GM23338 (cell line): Measurements from ENCODE around the gene AADAT.

Experiments
- EZH2phosphoT487 ChIP-seq: fragments of 200-600 bp; sonication (generic); IDR thresholded peaks from one replicate; pipeline ENCODE4 v1.8.1; 2018; ENCODE audit warnings: antibody characterized with exemption; ENCODE audit not compliant: unreplicated experiment
- POLR2AphosphoS5 ChIP-seq: IDR thresholded peaks from 2 replicates; pipeline ENCODE4 v1.6.1; 2016; ENCODE audit warnings: antibody characterized with exemption, low read depth
- REST ChIP-seq: IDR thresholded peaks from one replicate; pipeline ENCODE4 v1.6.1; 2018; ENCODE audit warnings: antibody characterized with exemption; ENCODE audit not compliant: unreplicated experiment
- TF ChIP-seq, protein P1 (sequence below), 2 experiments: fragments of 200-600 bp in 1 of 2; sonication (generic) in 1 of 2; conservative IDR thresholded peaks; 2 replicates each; pipeline versions ENCODE4 v1.5.1 to v1.6.1; 2016 to 2017; ENCODE audit warnings: antibody characterized with exemption in 2 of 2, low read depth in 2 of 2, mild to moderate bottlenecking in 2 of 2, moderate library complexity in 1 of 2

- TF ChIP-seq POLR2AphosphoS5 (no peak), EZH2phosphoT487 (no peak), REST (no peak)
- TF ChIP-seq, protein P1, sequence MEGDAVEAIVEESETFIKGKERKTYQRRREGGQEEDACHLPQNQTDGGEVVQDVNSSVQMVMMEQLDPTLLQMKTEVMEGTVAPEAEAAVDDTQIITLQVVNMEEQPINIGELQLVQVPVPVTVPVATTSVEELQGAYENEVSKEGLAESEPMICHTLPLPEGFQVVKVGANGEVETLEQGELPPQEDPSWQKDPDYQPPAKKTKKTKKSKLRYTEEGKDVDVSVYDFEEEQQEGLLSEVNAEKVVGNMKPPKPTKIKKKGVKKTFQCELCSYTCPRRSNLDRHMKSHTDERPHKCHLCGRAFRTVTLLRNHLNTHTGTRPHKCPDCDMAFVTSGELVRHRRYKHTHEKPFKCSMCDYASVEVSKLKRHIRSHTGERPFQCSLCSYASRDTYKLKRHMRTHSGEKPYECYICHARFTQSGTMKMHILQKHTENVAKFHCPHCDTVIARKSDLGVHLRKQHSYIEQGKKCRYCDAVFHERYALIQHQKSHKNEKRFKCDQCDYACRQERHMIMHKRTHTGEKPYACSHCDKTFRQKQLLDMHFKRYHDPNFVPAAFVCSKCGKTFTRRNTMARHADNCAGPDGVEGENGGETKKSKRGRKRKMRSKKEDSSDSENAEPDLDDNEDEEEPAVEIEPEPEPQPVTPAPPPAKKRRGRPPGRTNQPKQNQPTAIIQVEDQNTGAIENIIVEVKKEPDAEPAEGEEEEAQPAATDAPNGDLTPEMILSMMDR (conservative IDR thresholded peaks at IDR 0.05; ENCODE audit: low read depth in 2 of 2), result no peak
These were observed 77.7 kb downstream of the AADAT start for GRCh38 chr4:170011921-170012628.
